ENCODE results near the gene STXBP3.
"Not testable (repeated sequence)": the region's sequence is repeated elsewhere in the genome, so short reads cannot be mapped to it uniquely, and the experiment has no call there.

STXBP3 gene

GRCh38 chr1:108729481-108729880 is 17.0 kb upstream of the STXBP3 start:
- no peak for DNase-seq

GRCh38 chr1:108732398-108732797 is 14.1 kb upstream of the STXBP3 start:
- DNase-seq = no peak

GRCh38 chr1:108734171-108734865 is 12.2 kb upstream of the STXBP3 start:
- DNase-seq = no peak

GRCh38 chr1:108742253-108742652 is 4.2 kb upstream of the STXBP3 start:
- DNase-seq = no peak

- no peak for DNase-seq
These were observed 493 bp upstream of the STXBP3 start for GRCh38 chr1:108745980-108746381.

- peak; percentile 65 for DNase-seq
These were observed 837 bp downstream of the STXBP3 start for GRCh38 chr1:108747171-108747850.

- DNase-seq = no peak
These were observed 1.4 kb downstream of the STXBP3 start for GRCh38 chr1:108747898-108748297.

GRCh38 chr1:108749081-108749480 is 2.6 kb downstream of the STXBP3 start:
- no peak for DNase-seq

GRCh38 chr1:108750476-108751181 is 4.2 kb downstream of the STXBP3 start:
- no peak for DNase-seq

GRCh38 chr1:108753363-108753762 is 6.9 kb downstream of the STXBP3 start:
- no peak for DNase-seq

GRCh38 chr1:108758796-108759195 is 12.3 kb downstream of the STXBP3 start:
- no peak for DNase-seq

- no peak for DNase-seq
These were observed 20.6 kb downstream of the STXBP3 start for GRCh38 chr1:108767115-108767514.

GRCh38 chr1:108767708-108768107 is 21.2 kb downstream of the STXBP3 start:
- no peak for DNase-seq

GRCh38 chr1:108777839-108778238 is 31.4 kb downstream of the STXBP3 start:
- no peak for DNase-seq

- no peak for DNase-seq
These were observed 33.0 kb downstream of the STXBP3 start for GRCh38 chr1:108779455-108779854.

GRCh38 chr1:108780937-108781574 is 34.6 kb downstream of the STXBP3 start:
- no peak for DNase-seq

- not testable (repeated sequence) for DNase-seq
These were observed 35.1 kb downstream of the STXBP3 start for GRCh38 chr1:108781575-108781944.

- no peak for DNase-seq
These were observed 38.8 kb downstream of the STXBP3 start for GRCh38 chr1:108785264-108785663.

GRCh38 chr1:108785880-108786279 is 39.4 kb downstream of the STXBP3 start:
- no peak for DNase-seq

GRCh38 chr1:108791790-108792189 is 45.3 kb downstream of the STXBP3 start:
- no peak for DNase-seq

GRCh38 chr1:108792420-108792819 is 45.9 kb downstream of the STXBP3 start:
- DNase-seq = no peak

- no peak for DNase-seq
These were observed 52.5 kb downstream of the STXBP3 start for GRCh38 chr1:108799001-108799400.

- DNase-seq = no peak
These were observed 54.6 kb downstream of the STXBP3 start for GRCh38 chr1:108801101-108801500.

GRCh38 chr1:108803548-108803947 is 57.1 kb downstream of the STXBP3 start:
- no peak for DNase-seq
